Activated CD4-positive, alpha-beta T cell treated with anti-CD3 and anti-CD28 coated beads, Interleukin-2, amount 50 U/mL, for 48 hours (primary cell): ENCODE results near the gene LIM2.
A peak's percentile ranks its signal among the peaks of the same experiment; 100 is the strongest.

Experiments used
- DNase-seq, 2 experiments: peaks; one replicate each; pipeline ENCODE4 v3.0.0-alpha.2; 2020

The LIM2 gene

GRCh38 chr19:51338563-51339312, 49.0 kb downstream of the LIM2 start:
- peak; percentile 91 to 92 for DNase-seq

GRCh38 chr19:51337861-51338562, 49.8 kb downstream of the LIM2 start:
- DNase-seq, result no peak

GRCh38 chr19:51337141-51337860, 50.5 kb downstream of the LIM2 start:
- DNase-seq, result no peak

- DNase-seq, result no peak
Observed at GRCh38 chr19:51333836-51334460, 53.8 kb downstream of the LIM2 start.

DNA sequence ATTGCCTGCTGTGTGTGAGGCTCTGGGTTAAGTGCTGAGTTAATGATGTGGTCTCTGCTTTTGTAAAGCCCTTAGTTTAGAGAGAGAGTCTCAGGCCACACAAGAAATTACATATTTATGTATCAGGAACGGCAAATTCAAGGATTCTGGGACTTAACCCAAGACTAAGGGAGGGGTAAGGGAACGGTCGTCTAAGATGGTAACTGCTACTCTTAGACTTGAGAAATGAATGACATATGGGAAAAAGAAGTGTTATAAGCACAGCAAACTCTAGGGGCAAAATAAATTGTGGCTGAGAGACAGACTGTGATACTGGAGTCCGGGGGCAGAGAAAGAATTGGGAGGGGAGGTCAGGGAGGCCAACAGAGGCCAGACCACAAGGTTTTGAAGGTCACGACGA, 56.1 kb downstream of the LIM2 start:
- DNase-seq, result no peak

- no peak for DNase-seq
Observed at GRCh38 chr19:51331193-51331592, 56.6 kb downstream of the LIM2 start.

GRCh38 chr19:51330366-51330765, 57.4 kb downstream of the LIM2 start:
- no peak for DNase-seq
